ENCODE data around the gene SEC16B.
"Not testable (repeated sequence)": the region's sequence is repeated elsewhere in the genome, so short reads cannot be mapped to it uniquely, and the experiment has no call there.

Gene SEC16B

GRCh38 chr1:177969825-177970371 lies at the start of gene SEC16B:
SEC16B (minus strand) TSS chr1:177970058; CDS start chr1:177967981, 2,077 bp downstream.
- no peak for DNase-seq

DNA sequence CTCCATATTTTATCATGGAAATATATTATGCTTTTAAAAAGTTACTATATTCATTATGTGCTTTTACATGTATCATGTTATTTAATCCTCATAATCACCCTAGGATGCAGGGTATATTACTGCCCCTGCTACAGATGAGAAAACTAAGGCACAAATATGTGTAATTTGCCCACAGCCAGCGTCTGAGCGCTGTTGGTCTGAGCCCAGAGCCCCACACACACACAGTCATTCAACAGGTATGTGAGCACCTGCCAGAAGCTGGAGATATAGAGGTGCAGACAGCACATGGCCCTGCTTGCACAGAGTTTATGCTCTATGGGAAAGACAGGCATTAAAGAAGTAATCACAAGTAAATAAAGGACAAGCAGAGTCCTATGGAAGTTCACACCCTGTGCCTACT lies 49.8 kb upstream of the SEC16B start:
- DNase-seq, result no peak

DNA sequence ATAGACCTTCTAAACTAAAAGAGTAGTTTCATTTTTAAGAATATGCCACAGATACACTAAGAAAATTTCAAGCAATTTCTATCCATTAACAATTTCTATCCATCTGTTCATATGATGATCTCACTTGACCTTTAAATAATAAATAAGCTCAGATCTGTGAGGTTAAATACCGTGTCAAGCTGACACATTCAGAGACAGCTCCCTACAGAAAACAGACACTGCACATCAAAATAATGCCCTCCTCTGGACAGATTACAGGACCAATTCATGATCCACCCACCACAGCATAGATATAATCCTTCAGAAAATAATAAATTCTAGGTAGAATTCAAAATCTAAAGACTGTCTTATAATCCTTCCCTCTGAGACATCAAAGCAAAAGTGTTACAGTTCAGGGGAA lies 49.4 kb upstream of the SEC16B start:
- DNase-seq, result no peak

- DNase-seq, result no peak
Measured at GRCh38 chr1:178017517-178017916, 47.7 kb upstream of the SEC16B start.

DNA sequence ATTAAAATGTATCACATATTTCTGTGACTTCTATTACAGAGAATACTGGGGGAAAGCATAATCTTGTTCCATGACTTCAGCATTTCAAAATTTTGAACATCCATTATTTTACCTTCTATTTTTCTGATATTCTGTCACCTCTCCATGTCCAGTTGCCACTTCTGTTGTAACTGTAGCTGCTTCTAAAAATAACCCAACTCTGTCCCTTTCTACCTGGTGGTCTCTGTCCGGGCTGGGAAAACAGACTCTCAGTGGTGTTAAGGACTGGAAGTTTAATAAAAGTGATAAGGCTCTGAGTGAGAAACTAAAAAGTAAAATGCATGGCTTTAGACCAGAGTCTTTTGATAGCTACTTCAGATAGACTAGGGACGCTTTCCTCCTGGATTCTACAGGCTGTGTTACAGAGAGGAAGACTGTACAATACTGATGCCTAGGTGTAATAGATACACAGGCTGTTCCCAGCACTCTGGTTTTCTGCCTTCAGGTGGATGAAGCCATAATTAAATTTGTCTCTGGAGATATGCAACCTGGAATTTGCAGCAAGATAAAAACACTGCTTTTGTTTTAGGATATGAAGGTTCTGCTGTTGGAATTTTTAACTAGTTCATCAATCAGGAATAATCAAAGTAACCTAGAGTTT lies 42.1 kb upstream of the SEC16B start:
- no peak for DNase-seq

DNA sequence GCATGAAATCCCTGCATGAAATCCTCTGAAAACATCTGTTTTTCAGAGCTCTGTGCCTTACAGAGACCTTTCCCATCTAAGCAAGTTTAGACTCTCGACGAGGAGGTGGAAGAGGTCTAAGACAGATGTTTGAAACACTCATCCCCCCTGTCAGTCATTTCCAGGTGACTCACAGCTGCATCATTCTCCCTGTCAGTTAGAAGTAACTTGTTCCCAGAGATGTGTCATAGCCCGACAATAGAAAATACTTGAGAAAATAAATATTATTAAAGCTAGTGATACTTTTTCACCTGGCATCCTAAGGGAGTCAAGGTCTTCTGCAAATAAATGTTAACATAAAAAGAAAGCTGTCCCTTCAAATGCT lies 41.6 kb upstream of the SEC16B start:
- peak; percentile 51 for DNase-seq

GRCh38 chr1:178010674-178011464 lies 41.0 kb upstream of the SEC16B start:
- no peak for DNase-seq

DNA sequence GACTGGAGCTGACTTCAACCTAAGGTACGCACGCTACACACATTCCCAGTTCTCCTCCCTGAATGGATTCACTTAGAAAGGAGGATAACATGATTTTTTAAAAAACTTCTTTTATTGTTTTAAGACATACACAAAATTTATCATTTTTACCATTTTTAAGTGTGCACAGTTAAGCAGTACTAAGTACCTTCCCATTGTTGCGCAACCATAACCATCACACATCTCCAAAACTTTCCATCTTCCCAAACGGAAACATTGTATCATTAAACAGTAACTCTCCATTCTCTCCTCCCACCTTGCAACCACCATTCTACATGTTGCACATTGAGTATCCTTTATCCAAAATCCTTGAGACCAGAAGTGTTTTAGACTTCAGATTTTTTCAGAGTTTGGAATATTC lies 36.2 kb upstream of the SEC16B start:
- DNase-seq, result no peak

- DNase-seq, result no peak
Measured at GRCh38 chr1:178005450-178005849, 35.6 kb upstream of the SEC16B start.

DNA sequence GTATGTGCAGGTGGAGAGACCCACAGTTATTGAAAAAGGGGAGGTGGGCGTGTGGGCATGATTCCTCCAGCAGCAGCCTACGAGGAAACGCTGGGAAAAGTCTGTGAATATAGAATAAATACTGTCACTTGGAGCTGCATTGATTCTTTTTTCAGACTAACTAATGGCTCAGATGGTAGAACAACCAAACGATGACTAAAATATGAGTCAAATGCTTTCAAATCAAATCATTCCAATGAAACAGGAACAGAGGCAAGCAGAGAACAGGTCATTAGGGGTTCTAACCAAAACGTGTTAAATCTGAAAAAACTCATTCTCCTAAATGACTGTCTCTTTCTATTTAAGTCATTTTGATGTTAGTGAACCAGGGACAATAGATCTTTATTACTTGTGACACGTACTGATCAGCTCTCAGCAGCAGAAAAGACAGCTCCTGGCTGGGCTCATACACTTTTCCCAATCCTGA lies 35.1 kb upstream of the SEC16B start:
- peak; percentile 55 for DNase-seq

- no peak for DNase-seq
Measured at GRCh38 chr1:177998696-177999631, 29.1 kb upstream of the SEC16B start.

GRCh38 chr1:177996957-177997356 lies 27.1 kb upstream of the SEC16B start:
- no peak for DNase-seq

DNA sequence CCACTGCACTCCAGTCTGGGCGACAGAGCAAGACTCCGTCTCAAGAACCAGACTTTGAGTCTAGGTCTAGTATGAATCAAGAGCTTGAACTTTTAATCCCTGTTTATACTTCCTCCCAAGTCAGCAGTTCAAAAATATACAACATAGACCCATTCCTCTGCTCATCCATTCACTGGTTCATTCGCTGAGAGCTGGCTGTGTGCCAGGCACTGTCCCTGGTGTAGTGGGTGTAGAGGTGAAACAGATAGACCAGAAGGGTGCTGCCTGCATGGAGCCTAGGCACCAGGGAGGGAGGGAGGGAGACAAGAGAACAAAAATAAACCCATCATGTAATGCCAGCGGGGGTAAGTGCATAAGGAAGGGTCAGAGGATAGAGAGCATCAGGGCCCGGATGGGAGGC lies 25.5 kb upstream of the SEC16B start:
- no peak for DNase-seq

DNA sequence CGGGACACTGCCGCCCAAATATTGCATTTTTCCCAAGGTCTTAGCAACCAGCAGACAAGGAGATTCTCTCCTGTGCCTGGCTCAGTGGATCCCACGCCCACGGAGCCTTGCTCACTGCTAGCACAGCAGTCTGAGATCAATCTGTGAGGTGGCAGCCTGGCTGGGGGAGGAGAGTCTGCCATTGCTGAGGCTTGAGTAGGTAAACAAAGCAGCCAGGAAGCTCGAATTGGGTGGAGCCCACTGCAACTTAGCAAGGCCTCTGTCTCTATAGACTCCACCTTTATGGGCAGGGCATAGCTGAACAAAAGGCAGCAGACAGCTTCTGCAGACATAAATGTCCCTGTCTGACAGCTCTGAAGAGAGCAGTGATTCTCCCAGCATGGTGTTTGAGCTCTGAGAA lies 16.4 kb upstream of the SEC16B start:
- not testable (repeated sequence) for DNase-seq

DNA sequence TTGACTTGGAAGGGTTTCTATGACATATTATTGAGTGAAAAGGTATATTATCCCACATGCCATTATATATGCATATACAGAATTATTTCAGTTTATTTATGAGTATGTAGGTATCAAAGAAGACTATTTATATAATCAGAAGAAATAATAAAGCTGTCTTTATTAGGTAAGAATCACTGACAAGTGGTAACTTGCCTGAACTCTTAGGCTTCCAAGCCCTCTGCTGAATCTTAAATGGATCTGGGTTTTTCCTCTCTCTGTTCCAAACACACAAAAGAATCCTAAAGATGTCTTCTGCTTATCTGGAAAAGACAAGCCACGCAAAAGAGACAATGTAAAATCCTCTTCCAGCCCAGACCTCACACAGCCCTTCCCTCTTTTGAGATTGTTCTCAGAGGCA lies 14.9 kb upstream of the SEC16B start:
- no peak for DNase-seq

- peak; percentile 87 for DNase-seq
Measured at GRCh38 chr1:177984136-177984525, 14.3 kb upstream of the SEC16B start.

GRCh38 chr1:177983482-177984135 lies 13.8 kb upstream of the SEC16B start:
- DNase-seq, result no peak

- DNase-seq, result no peak
Measured at GRCh38 chr1:177983077-177983476, 13.2 kb upstream of the SEC16B start.

- DNase-seq, result peak; percentile 58
Measured at GRCh38 chr1:177981200-177981599, 11.3 kb upstream of the SEC16B start.

DNA sequence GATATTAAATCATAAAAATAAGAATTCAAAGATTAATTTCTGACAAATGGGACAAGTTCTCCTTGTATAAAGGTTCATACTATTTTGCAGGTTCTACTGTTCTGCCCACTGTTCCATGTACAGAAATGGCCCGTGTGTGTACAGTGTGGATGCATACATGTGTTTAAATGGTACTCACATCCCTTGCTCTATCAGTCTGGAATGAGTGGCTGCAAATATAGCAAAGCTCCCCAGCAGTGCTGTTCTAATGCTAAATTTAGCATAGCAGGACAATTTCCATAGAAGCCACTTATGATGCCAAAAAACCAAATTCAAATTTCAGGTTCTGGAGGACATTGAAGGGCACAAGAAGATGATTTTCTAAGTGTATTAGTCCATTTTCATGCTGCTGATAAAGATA lies 9.4 kb upstream of the SEC16B start:
- no peak for DNase-seq

DNA sequence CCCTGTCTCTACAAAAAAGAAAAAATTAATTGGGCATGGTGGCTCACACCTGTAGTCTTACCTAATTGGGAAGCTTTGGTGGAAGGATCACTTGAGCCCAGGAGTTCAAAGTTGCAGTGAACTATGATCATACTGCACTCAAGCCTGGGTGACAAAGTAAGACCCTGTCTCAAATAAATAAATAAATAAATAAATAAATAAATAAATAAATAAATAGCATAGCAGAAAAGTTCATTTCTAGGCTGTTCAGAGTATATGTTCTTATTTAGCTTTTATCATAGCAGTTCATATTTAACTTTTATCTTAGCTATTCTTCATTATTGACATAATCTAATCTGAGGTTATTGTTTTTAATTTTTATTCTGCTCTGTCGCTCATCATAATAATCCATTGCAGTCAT lies 8.7 kb upstream of the SEC16B start:
- no peak for DNase-seq

- no peak for DNase-seq
Measured at GRCh38 chr1:177977141-177977540, 7.3 kb upstream of the SEC16B start.

DNA sequence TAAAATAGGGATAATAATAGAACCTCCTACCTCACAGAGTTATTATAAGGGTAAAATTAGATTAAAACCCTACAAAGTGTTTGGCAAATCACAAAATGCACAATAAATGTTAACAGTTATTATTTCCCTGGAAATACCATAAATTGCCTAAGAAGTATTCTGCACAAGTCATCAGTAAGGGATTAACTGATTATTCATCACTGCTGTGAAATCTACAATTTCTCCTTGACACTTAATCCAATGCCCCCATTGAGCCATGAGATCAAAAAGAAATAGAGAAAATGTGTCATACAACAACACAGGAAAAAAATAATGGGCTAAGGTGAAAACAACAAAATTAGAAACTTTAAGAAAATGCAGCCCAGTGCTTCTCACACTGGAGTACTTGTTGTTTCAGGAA lies 6.7 kb upstream of the SEC16B start:
- DNase-seq, result peak; percentile 35
